Fibroblast of lung (primary cell): ENCODE results near the gene KLHL29.

Experiments
- CTCF ChIP-seq, 2 donors: IDR thresholded peaks in 1 of 2; conservative IDR thresholded peaks in 1 of 2; 1 replicate in 1 of 2; 2 replicates in 1 of 2; pipeline ENCODE4 v1.5.1; 2011 to 2012; ENCODE audit warnings: low read length in 2 of 2, control low read depth in 1 of 2, inconsistent platforms in 1 of 2, low read depth in 1 of 2, mild to moderate bottlenecking in 1 of 2
- EZH2 ChIP-seq: IDR thresholded peaks from 2 replicates; pipeline ENCODE4 v1.5.1; 2012; ENCODE audit warnings: low read length, control low read depth, mild to moderate bottlenecking; ENCODE audit errors: missing control alignments

GRCh38 chr2:23412556-23413155 lies 27.7 kb downstream of the KLHL29 start:
- TF ChIP-seq CTCF (conservative IDR thresholded peaks at IDR 0.05 in 1 of 2, IDR thresholded peaks at IDR 0.05 in 1 of 2; ENCODE audit: low read depth in 1 of 2, low read length in 2 of 2) (no peak), EZH2 (no peak)
